ENCODE measurements around the gene GPD2. TPM values are rescaled to one million over a fixed set of nuclear protein-coding genes. Genes with fewer than 3 reads are reported as not detected.

GPD2 gene
- total RNA-seq, 2 experiments from 2014 or later = 33.5 to 40.9 TPM

DNA sequence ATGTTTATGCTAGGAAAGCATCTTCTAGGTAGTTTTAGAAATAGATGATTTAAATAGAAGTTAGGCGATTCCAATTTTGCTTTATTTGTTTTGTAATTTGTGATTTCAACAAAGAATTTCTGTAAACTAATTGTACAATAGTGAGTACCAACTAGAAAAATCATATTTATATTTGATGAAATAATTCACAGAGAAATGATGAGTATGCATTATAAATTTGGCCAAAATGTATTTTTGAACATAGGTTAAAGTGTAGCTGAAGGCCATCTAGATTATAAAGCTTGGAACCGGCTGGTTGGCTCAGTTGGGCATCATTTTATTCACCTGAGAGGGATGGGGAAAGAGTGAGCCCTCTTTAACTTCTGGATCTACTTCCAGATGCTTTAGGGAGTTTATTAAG is 50.4 kb downstream of the GPD2 start:
- TF ChIP-seq, protein P1, sequence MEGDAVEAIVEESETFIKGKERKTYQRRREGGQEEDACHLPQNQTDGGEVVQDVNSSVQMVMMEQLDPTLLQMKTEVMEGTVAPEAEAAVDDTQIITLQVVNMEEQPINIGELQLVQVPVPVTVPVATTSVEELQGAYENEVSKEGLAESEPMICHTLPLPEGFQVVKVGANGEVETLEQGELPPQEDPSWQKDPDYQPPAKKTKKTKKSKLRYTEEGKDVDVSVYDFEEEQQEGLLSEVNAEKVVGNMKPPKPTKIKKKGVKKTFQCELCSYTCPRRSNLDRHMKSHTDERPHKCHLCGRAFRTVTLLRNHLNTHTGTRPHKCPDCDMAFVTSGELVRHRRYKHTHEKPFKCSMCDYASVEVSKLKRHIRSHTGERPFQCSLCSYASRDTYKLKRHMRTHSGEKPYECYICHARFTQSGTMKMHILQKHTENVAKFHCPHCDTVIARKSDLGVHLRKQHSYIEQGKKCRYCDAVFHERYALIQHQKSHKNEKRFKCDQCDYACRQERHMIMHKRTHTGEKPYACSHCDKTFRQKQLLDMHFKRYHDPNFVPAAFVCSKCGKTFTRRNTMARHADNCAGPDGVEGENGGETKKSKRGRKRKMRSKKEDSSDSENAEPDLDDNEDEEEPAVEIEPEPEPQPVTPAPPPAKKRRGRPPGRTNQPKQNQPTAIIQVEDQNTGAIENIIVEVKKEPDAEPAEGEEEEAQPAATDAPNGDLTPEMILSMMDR (IDR thresholded peaks at IDR 0.05) = no peak
- intact Hi-C loops (cut with micrococcal nuclease) = no loop called here
- Mint-ChIP-seq H3K4me3 (no peak overlapping the region), H3K27me3 (no peaks in the 10 kb centered on the region), H3K36me3 (ENCODE audit: low read depth) (peaks cover 9% of the 10 kb centered on the region), H3K27ac (no peak overlapping the region), H3K9me3 (no peaks in the 10 kb centered on the region), H3K4me1 (ENCODE audit: low read depth) (peaks cover 58% of the 10 kb centered on the region)
- CTCF ChIA-PET = interaction anchor here (1.1 kb wide), 1 partner anchor 152 kb away, joined by 3 read pairs; no protein-coding TSS in a partner anchor
- POLR2A ChIA-PET = no interaction called here
- ATAC-seq (no peak), DNase-seq (no peak)

DNA sequence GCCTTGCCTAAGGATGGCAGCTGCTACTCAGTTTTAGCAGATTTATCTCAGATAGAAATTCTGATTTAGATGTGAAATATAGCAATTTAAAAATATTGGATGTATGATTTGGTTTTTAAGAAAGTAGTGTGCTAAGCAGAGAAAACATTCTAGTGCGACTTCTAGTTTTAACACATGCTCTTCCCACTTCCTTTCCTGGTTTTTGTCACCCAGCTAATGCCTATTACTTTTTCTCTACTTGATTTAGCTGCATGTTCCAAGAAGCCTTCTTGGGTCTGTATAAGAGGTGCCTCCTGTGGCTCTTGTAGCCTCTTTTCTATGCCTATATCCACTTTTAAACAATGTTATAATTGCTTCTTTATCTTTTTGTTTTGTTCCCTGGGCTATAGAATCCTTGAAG is 53.0 kb downstream of the GPD2 start:
- intact Hi-C loops (cut with micrococcal nuclease) = no loop called here
- ChIA-PET CTCF (interaction anchor here (1.1 kb wide), 1 partner anchor 100 kb away, joined by 3 read pairs; no protein-coding TSS in a partner anchor), POLR2A (no interaction called here)
- peaks cover 57% of the 10 kb centered on the region for H3K4me1 Mint-ChIP-seq (ENCODE audit: low read depth)
- TF ChIP-seq, protein P1 (IDR thresholded peaks at IDR 0.05) = no peak
- DNase-seq (no peak), ATAC-seq (no peak)
- no peak overlapping the region for H3K27ac Mint-ChIP-seq
- no peaks in the 10 kb centered on the region for H3K9me3 Mint-ChIP-seq
- H3K27me3 Mint-ChIP-seq = no peaks in the 10 kb centered on the region
- peaks cover 5% of the 10 kb centered on the region for H3K36me3 Mint-ChIP-seq (ENCODE audit: low read depth)
- no peak overlapping the region for H3K4me3 Mint-ChIP-seq

DNA sequence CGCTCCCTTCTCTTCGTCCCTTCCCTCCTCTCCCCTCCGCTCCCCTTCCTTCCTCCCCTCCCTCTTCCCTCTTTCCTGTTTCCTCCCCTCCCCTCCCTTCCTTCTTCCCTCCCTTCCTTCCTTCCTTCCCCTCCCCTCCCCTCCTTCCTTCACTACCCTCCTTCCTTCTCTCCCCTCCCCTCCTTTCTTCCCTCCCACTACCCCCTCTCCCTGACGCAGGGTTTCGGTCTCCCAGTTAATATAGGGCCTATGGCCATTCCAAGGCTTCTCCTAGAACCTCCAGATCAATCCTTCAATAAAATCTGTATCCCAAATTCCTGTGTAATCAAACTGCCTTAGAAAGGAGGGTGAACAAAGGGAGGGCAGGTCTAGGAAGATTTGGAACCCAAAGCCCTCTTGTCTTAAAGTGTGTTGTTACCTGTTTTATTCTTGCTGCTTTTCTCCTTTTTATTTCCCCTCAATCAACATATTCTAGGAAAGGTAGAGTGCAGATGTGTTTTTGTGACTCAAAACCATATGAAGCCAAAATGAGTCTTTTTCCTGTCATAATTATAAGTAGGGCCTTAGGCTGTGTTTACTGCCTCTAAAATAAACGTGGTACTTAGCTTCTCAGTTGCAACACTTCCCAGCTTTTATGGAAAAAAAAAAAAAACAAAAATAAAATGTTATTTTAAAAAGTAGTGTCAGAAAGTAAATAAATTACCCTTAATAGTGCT is 53.7 kb downstream of the GPD2 start:
- Mint-ChIP-seq H3K27ac (peak overlapping the region; percentile 79), H3K36me3 (ENCODE audit: low read depth) (peaks cover 3% of the 10 kb centered on the region), H3K9me3 (no peaks in the 10 kb centered on the region), H3K4me1 (ENCODE audit: low read depth) (peaks cover 55% of the 10 kb centered on the region), H3K4me3 (no peak overlapping the region), H3K27me3 (no peaks in the 10 kb centered on the region)
- intact Hi-C loops (cut with micrococcal nuclease) = no loop called here
- ATAC-seq = peak; percentile 68
- TF ChIP-seq, protein P1 (IDR thresholded peaks at IDR 0.05) = no peak
- ChIA-PET POLR2A (no interaction called here), CTCF (interaction anchor here (1.1 to 1.3 kb wide), 2 partner anchors 99 to 155 kb away, joined by 3 read pairs; no protein-coding TSS in a partner anchor)
- no peak for DNase-seq

DNA sequence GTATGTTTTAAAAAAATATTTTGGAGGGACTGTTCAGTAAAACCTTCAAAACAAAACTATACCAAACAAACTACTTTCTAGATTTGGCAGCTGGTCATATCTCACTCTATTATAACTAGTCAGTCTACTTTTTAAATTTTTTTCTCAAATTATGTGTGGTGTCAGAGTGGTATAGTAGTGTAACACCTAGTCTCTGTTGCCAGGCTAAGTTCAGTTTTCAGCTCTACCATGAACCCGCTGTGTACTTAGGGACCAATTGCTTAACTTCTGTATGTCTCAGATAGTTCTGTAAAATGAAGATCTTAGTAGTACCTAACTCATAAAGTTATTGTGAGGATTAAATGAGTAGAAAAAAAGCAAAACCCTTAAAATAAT is 54.3 kb downstream of the GPD2 start:
- ATAC-seq (peak; percentile 38), DNase-seq (no peak)
- no peak overlapping the region for H3K4me3 Mint-ChIP-seq
- peak overlapping the region; percentile 41 for H3K27ac Mint-ChIP-seq
- ChIA-PET CTCF (interaction anchor here (1.3 kb wide), 1 partner anchor 156 kb away, joined by 3 read pairs; no protein-coding TSS in a partner anchor), POLR2A (interaction anchor here (0.7 kb wide), 1 partner anchor 91 kb away, joined by 3 read pairs; no protein-coding TSS in a partner anchor)
- intact Hi-C loops (cut with micrococcal nuclease) = no loop called here
- H3K9me3 Mint-ChIP-seq = no peaks in the 10 kb centered on the region
- peaks cover 4% of the 10 kb centered on the region for H3K36me3 Mint-ChIP-seq (ENCODE audit: low read depth)
- H3K27me3 Mint-ChIP-seq = no peaks in the 10 kb centered on the region
- TF ChIP-seq, protein P1 (IDR thresholded peaks at IDR 0.05) = no peak
- H3K4me1 Mint-ChIP-seq (ENCODE audit: low read depth) = peaks cover 54% of the 10 kb centered on the region

DNA sequence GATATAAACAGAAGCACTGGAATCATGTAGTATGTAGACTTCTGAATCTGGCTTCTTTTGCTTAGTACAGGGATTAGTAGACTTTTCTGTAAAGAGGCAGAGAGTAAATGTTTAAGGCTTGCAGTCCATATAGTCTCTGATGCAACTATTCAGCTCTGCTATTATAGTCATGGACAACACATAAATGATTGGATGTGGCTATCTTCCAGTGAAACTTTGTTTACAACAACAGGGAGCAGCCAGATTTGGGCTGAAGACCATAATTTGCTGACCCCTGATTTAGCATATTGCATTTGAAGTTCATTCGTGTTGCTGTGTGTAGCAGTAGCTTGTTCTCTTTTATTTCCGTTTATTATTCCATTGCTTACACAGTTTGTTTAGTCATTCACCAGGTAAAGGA is 55.0 kb downstream of the GPD2 start:
- Mint-ChIP-seq H3K9me3 (no peaks in the 10 kb centered on the region), H3K4me1 (ENCODE audit: low read depth) (peaks cover 54% of the 10 kb centered on the region), H3K27ac (no peak overlapping the region), H3K4me3 (no peak overlapping the region), H3K36me3 (ENCODE audit: low read depth) (peaks cover 5% of the 10 kb centered on the region), H3K27me3 (no peaks in the 10 kb centered on the region)
- ChIA-PET CTCF (interaction anchor here (1.3 kb wide), 1 partner anchor 156 kb away, joined by 3 read pairs; no protein-coding TSS in a partner anchor), POLR2A (interaction anchor here (0.7 kb wide), 1 partner anchor 91 kb away, joined by 3 read pairs; no protein-coding TSS in a partner anchor)
- ATAC-seq (no peak), DNase-seq (no peak)
- TF ChIP-seq, protein P1 (IDR thresholded peaks at IDR 0.05) = no peak
- intact Hi-C loops (cut with micrococcal nuclease) = no loop called here
